ENCODE measurements around the gene ANO8. TPM values are rescaled to one million over a fixed set of nuclear protein-coding genes. Genes with fewer than 3 reads are reported as not detected.

Gene ANO8
- total RNA-seq, 1 experiment from 2014 or later, result 18.6 TPM

- no TSS peak for BruUV-seq (replicated peaks)
- intact Hi-C loops (cut with micrococcal nuclease; ENCODE audit: unreplicated experiment), result no loop called here
- TF ChIP-seq EZH2 (IDR thresholded peaks at IDR 0.05; ENCODE audit: borderline replicate concordance, low read depth, low read length, poor library complexity, severe bottlenecking) (no peak), CTCF (conservative IDR thresholded peaks at IDR 0.05; ENCODE audit: low read depth, low read length) (no peak)
- POLR2A ChIA-PET (ENCODE audit: low non-redundant PET), result interaction anchor here (0.7 kb wide), 1 partner anchor 33 kb away, joined by 24 read pairs; the partner anchor contains the start of gene MRPL34
- Histone ChIP-seq H3K4me1 (ENCODE audit: insufficient read depth, low read length, poor library complexity, severe bottlenecking) (peaks cover 13% of the 10 kb centered on the region), H3K9me3 (ENCODE audit: low read depth, low read length, poor library complexity, severe bottlenecking) (no peaks in the 10 kb centered on the region), H3K27ac (ENCODE audit: low read depth, low read length, poor library complexity, severe bottlenecking) (no peak overlapping the region), H3K4me3 (ENCODE audit: low read depth, low read length, poor library complexity, severe bottlenecking) (peak overlapping the region; percentile 81), H3K27me3 (replicated peaks; ENCODE audit: insufficient read depth, low read depth, low read length, poor library complexity) (no peaks in the 10 kb centered on the region), H3K36me3 (ENCODE audit: insufficient read depth, low read length, poor library complexity, severe bottlenecking) (peaks cover 11% of the 10 kb centered on the region)
- DNase-seq (ENCODE audit: low spot score), result no peak
- CTCF ChIA-PET, result interaction anchor here (1.4 kb wide), 1 partner anchor 10 kb away, joined by 3 read pairs; no protein-coding TSS in a partner anchor
Measured at GRCh38 chr19:17338433-17339078, 3.9 kb upstream of the ANO8 start.

- ChIA-PET CTCF (no interaction called here), POLR2A (ENCODE audit: low non-redundant PET) (interaction anchor here (0.7 kb wide), 1 partner anchor 32 kb away, joined by 24 read pairs; the partner anchor contains the start of gene MRPL34)
- peak; percentile 39 for DNase-seq (ENCODE audit: low spot score)
- no peaks in the 10 kb centered on the region for H3K9me3 ChIP-seq (ENCODE audit: low read depth, low read length, poor library complexity, severe bottlenecking)
- TF ChIP-seq EZH2 (IDR thresholded peaks at IDR 0.05; ENCODE audit: borderline replicate concordance, low read depth, low read length, poor library complexity, severe bottlenecking), result no peak
- no peak for TF ChIP-seq CTCF (conservative IDR thresholded peaks at IDR 0.05; ENCODE audit: low read depth, low read length)
- TSS peak; percentile 35 for BruUV-seq (replicated peaks)
- no peaks in the 10 kb centered on the region for H3K27me3 ChIP-seq (replicated peaks; ENCODE audit: insufficient read depth, low read depth, low read length, poor library complexity)
- H3K27ac ChIP-seq (ENCODE audit: low read depth, low read length, poor library complexity, severe bottlenecking), result peak overlapping the region; percentile 39
- peaks cover 13% of the 10 kb centered on the region for H3K4me1 ChIP-seq (ENCODE audit: insufficient read depth, low read length, poor library complexity, severe bottlenecking)
- intact Hi-C loops (cut with micrococcal nuclease; ENCODE audit: unreplicated experiment), result no loop called here
- H3K36me3 ChIP-seq (ENCODE audit: insufficient read depth, low read length, poor library complexity, severe bottlenecking), result peaks cover 13% of the 10 kb centered on the region
- H3K4me3 ChIP-seq (ENCODE audit: low read depth, low read length, poor library complexity, severe bottlenecking), result peak overlapping the region; percentile 81
Measured at GRCh38 chr19:17337675-17338432, 3.2 kb upstream of the ANO8 start.

- Histone ChIP-seq H3K27ac (ENCODE audit: low read depth, low read length, poor library complexity, severe bottlenecking) (peak within 1 kb of the TSS; percentile 86), H3K27me3 (replicated peaks; ENCODE audit: insufficient read depth, low read depth, low read length, poor library complexity) (no peaks in the 10 kb centered on the region), H3K4me3 (ENCODE audit: low read depth, low read length, poor library complexity, severe bottlenecking) (peak within 1 kb of the TSS; percentile 81), H3K9me3 (ENCODE audit: low read depth, low read length, poor library complexity, severe bottlenecking) (no peaks in the 10 kb centered on the region), H3K4me1 (ENCODE audit: insufficient read depth, low read length, poor library complexity, severe bottlenecking) (peaks cover 13% of the 10 kb centered on the region), H3K36me3 (ENCODE audit: insufficient read depth, low read length, poor library complexity, severe bottlenecking) (peaks cover 15% of the 10 kb centered on the region)
- intact Hi-C loops (cut with micrococcal nuclease; ENCODE audit: unreplicated experiment), result no loop called here
- peak; percentile 100 for DNase-seq (ENCODE audit: low spot score)
- POLR2A ChIA-PET (ENCODE audit: low non-redundant PET), result interaction anchor here (0.7 kb wide), 1 partner anchor 27 kb away, joined by 9 read pairs; no protein-coding TSS in a partner anchor
- TF ChIP-seq EZH2 (IDR thresholded peaks at IDR 0.05; ENCODE audit: borderline replicate concordance, low read depth, low read length, poor library complexity, severe bottlenecking) (no peak), CTCF (conservative IDR thresholded peaks at IDR 0.05; ENCODE audit: low read depth, low read length) (no peak)
- CTCF ChIA-PET, result no interaction called here
- TSS peak; percentile 68 for BruUV-seq (replicated peaks)
Measured at GRCh38 chr19:17336872-17337674, 2.4 kb upstream of the ANO8 start, which contains the start of gene GTPBP3. Gene GTPBP3, plus strand, starts transcription at chr19:17337553. Its CDS starts 59 bp downstream, at chr19:17337612.
